HepG2 (cell line): ENCODE data around the gene CAPN15. TPM values are rescaled to one million over a fixed set of nuclear protein-coding genes. Genes with fewer than 3 reads are reported as not detected.
A peak's percentile ranks its signal among the peaks of the same experiment; 100 is the strongest.

ENCODE experiments used
- ARNT2 ChIP-seq: sonication (generic); formaldehyde crosslinking; IDR thresholded peaks from 2 replicates; pipeline ENCODE4 v1.8.0; 2022; ENCODE audit warnings: mild to moderate bottlenecking, low read depth, missing genetic modification reagents, moderate library complexity
- ASH2L ChIP-seq: fragments of 300-600, 200-600 bp; sonication (generic); IDR thresholded peaks from 2 replicates; pipeline ENCODE4 v1.7.0; 2017; ENCODE audit warnings: low read depth, mild to moderate bottlenecking, moderate library complexity, mixed read lengths, low read length; ENCODE audit not compliant: insufficient read length
- CCAR2 ChIP-seq: fragments of 200-400 bp; formaldehyde crosslinking; optimal IDR thresholded peaks from 2 replicates; pipeline ENCODE3; 2018; ENCODE audit warnings: low read depth, mild to moderate bottlenecking, low read length, moderate library complexity
- GATAD1 ChIP-seq: IDR thresholded peaks from 2 replicates; pipeline ENCODE4 v1.6.1; 2016; ENCODE audit warnings: missing genetic modification reagents, missing compliant biosample characterization
- GPN1 ChIP-seq: sonication (generic); formaldehyde crosslinking; IDR thresholded peaks from 2 replicates; pipeline ENCODE4 v1.5.1; 2020; ENCODE audit warnings: missing genetic modification reagents, borderline replicate concordance
- HOXD1 ChIP-seq: sonication (generic); formaldehyde crosslinking; IDR thresholded peaks from 2 replicates; pipeline ENCODE4 v1.5.0; 2020; ENCODE audit warnings: missing genetic modification reagents
- MATR3 ChIP-seq: sonication (generic); formaldehyde crosslinking; IDR thresholded peaks from 2 replicates; pipeline ENCODE4 v1.4.0; 2020; ENCODE audit warnings: missing genetic modification reagents
- MIXL1 ChIP-seq: IDR thresholded peaks from 2 replicates; pipeline ENCODE4 v1.6.1; 2016
- NFE2L2 ChIP-seq: fragments of 150-350 bp; IDR thresholded peaks from 2 replicates; pipeline ENCODE4 v1.6.1; 2014; ENCODE audit warnings: low read length
- SKI ChIP-seq: fragments of 450-650 bp; IDR thresholded peaks from one replicate; pipeline ENCODE4 v1.6.1; 2018; ENCODE audit warnings: mild to moderate bottlenecking; ENCODE audit not compliant: partially characterized antibody
- SNRNP70 ChIP-seq: fragments of 200-400 bp; formaldehyde crosslinking; IDR thresholded peaks from 2 replicates; pipeline ENCODE4 v1.6.1; 2017; ENCODE audit warnings: mild to moderate bottlenecking, low read depth, low read length, moderate library complexity
- SOX5 ChIP-seq: IDR thresholded peaks from 2 replicates; pipeline ENCODE4 v1.6.1; 2016; ENCODE audit warnings: borderline replicate concordance
- ZNF251 ChIP-seq: sonication (generic); formaldehyde crosslinking; IDR thresholded peaks from 2 replicates; pipeline ENCODE4 v1.9.0; 2021; ENCODE audit warnings: mild to moderate bottlenecking, missing genetic modification reagents
- ZNF292 ChIP-seq: sonication (generic); formaldehyde crosslinking; IDR thresholded peaks from 2 replicates; pipeline ENCODE4 v1.8.1; 2022; ENCODE audit warnings: mild to moderate bottlenecking, low read depth, missing genetic modification reagents, borderline replicate concordance
- ZNF3 ChIP-seq: IDR thresholded peaks from 2 replicates; pipeline ENCODE4 v1.7.0; 2017; ENCODE audit warnings: inconsistent platforms
- ZNF335 ChIP-seq: sonication (generic); formaldehyde crosslinking; IDR thresholded peaks from 2 replicates; pipeline ENCODE4 v1.4.0; 2020; ENCODE audit warnings: missing genetic modification reagents
- ZNF496 ChIP-seq: sonication (generic); formaldehyde crosslinking; IDR thresholded peaks from 2 replicates; pipeline ENCODE4 v1.8.1; 2023; ENCODE audit warnings: mild to moderate bottlenecking, moderate library complexity, missing genetic modification reagents; ENCODE audit not compliant: insufficient replicate concordance
- ZNF589 ChIP-seq: sonication (generic); formaldehyde crosslinking; conservative IDR thresholded peaks from 2 replicates; pipeline ENCODE4 v1.8.0; 2022; ENCODE audit warnings: mild to moderate bottlenecking, moderate library complexity, missing genetic modification reagents
- polyA plus RNA-seq, 8 experiments: library from polyadenylated mRNA; depleted of rRNA in 3 of 8; stranded (reverse) in 7 of 8; unstranded in 1 of 8; fragments of >200 nt; fragmentation: Illumina TruSeq in 4 of 8; extraction: Trizol in 4 of 8; gene quantifications; 2 replicates each; pipeline versions ENCODE4 v1.2.1 to v1.2.3, GENCODE V29; 2011 to 2016; ENCODE audit warnings: low read depth in 4 of 8, missing spikeins in 1 of 8, mixed read lengths in 1 of 8; ENCODE audit not compliant: insufficient read depth in 1 of 8
- total RNA-seq, 5 experiments: library from RNA; depleted of rRNA; stranded (reverse); fragments of >200 nt; fragmentation: Illumina TruSeq; extraction: Trizol; gene quantifications; 2 replicates each; pipeline ENCODE4 v1.2.3, GENCODE V29; 2016; ENCODE audit warnings: low read depth in 1 of 5
- TF ChIP-seq, protein P1 (sequence below): sonication (generic); formaldehyde crosslinking; IDR thresholded peaks from 2 replicates; pipeline ENCODE4 v1.4.0; 2020; ENCODE audit warnings: mild to moderate bottlenecking, low read depth, missing genetic modification reagents
- TF ChIP-seq, protein P2 (sequence below): sonication (generic); formaldehyde crosslinking; IDR thresholded peaks from 2 replicates; pipeline ENCODE4 v1.8.1; 2023; ENCODE audit warnings: mild to moderate bottlenecking, missing genetic modification reagents, borderline replicate concordance
- TF ChIP-seq, protein P3 (sequence below): sonication (generic); formaldehyde crosslinking; IDR thresholded peaks from 2 replicates; pipeline ENCODE4 v1.8.1; 2023; ENCODE audit warnings: missing genetic modification reagents, mild to moderate bottlenecking, borderline replicate concordance
- TF ChIP-seq, protein P4 (sequence below): sonication (generic); formaldehyde crosslinking; IDR thresholded peaks from 2 replicates; pipeline ENCODE4 v1.4.0; 2020; ENCODE audit warnings: missing genetic modification reagents
- TF ChIP-seq, protein P5 (sequence below): sonication (generic); formaldehyde crosslinking; IDR thresholded peaks from 2 replicates; pipeline ENCODE4 v1.4.0; 2020; ENCODE audit warnings: missing genetic modification reagents

CAPN15 gene
- total and polyA plus RNA-seq, 2 of the 13 experiments (the other 11 are each of a cell fraction or from before 2014, with no cell fraction given), result 14.9 to 24.5 TPM

DNA sequence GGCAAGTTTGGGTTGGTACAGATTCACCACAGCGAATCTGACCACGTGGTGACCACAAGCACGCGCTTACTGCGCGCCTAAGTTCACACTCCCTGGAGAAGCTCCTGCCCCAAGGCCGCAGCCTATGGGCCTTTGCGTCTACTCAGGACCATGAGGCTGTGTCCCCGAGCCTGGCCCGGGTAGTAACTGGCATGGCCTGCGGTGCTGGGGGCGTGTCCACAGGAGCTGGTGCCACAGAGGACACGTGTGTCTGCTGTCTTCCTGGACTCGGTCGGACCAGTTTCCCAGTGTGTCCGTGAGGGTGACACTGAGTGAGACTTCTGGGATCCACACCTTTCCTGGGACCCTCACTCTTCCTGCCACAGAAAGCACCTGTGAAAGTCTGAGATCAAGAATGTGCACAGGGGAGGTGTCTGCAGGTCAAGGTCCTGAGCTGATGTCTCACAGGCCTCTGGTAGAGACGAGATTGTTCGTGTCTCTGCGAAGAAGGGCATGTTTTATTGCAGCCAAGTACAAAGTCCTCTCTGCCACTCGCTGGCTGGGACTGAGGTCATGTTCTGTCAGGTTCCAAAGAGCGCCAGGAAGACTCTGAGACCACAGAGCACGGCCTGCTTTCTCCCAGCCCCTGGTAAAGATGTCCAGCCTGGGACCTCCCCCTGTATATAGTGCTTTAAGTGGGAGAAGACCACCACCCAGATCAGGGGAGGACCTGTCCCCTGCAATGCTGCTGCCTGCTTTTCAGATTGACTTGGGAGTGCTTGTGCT, 25.2 kb upstream of the CAPN15 start (continued):
- TF ChIP-seq CCAR2 (no peak), ZNF3 (CRISPR knock-in tag) (no peak), SKI (peak; percentile 76), SOX5 (peak; percentile 69), ZNF335 (CRISPR knock-in tag) (peak; percentile 74; the same call in 1 of the 2 replicates), MIXL1 (CRISPR knock-in tag) (no peak), ZNF251 (no peak), ZNF496 (CRISPR knock-in tag) (no peak), ZNF292 (CRISPR knock-in tag) (peak; percentile 27; the same call in 1 of the 2 replicates), ZNF589 (CRISPR knock-in tag) (0 out of 2 replicates have a peak, but pooled peaks have one; percentile 28), MATR3 (CRISPR knock-in tag) (no peak), GPN1 (CRISPR knock-in tag) (no peak), ASH2L (peak; percentile 87), HOXD1 (no peak), ARNT2 (peak; percentile 85), GATAD1 (CRISPR knock-in tag) (peak; percentile 41; the same call in 1 of the 2 replicates), SNRNP70 (no peak), NFE2L2 (no peak)
- TF ChIP-seq, protein P1, sequence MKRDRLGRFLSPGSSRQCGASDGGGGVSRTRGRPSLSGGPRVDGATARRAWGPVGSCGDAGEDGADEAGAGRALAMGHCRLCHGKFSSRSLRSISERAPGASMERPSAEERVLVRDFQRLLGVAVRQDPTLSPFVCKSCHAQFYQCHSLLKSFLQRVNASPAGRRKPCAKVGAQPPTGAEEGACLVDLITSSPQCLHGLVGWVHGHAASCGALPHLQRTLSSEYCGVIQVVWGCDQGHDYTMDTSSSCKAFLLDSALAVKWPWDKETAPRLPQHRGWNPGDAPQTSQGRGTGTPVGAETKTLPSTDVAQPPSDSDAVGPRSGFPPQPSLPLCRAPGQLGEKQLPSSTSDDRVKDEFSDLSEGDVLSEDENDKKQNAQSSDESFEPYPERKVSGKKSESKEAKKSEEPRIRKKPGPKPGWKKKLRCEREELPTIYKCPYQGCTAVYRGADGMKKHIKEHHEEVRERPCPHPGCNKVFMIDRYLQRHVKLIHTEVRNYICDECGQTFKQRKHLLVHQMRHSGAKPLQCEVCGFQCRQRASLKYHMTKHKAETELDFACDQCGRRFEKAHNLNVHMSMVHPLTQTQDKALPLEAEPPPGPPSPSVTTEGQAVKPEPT (CRISPR knock-in tag), result no peak
- TF ChIP-seq, protein P2, sequence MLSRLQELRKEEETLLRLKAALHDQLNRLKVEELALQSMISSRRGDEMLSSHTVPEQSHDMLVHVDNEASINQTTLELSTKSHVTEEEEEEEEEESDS, result no peak
- TF ChIP-seq, protein P3, sequence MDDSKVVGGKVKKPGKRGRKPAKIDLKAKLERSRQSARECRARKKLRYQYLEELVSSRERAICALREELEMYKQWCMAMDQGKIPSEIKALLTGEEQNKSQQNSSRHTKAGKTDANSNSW (CRISPR knock-in tag), result no peak
- TF ChIP-seq, protein P4, sequence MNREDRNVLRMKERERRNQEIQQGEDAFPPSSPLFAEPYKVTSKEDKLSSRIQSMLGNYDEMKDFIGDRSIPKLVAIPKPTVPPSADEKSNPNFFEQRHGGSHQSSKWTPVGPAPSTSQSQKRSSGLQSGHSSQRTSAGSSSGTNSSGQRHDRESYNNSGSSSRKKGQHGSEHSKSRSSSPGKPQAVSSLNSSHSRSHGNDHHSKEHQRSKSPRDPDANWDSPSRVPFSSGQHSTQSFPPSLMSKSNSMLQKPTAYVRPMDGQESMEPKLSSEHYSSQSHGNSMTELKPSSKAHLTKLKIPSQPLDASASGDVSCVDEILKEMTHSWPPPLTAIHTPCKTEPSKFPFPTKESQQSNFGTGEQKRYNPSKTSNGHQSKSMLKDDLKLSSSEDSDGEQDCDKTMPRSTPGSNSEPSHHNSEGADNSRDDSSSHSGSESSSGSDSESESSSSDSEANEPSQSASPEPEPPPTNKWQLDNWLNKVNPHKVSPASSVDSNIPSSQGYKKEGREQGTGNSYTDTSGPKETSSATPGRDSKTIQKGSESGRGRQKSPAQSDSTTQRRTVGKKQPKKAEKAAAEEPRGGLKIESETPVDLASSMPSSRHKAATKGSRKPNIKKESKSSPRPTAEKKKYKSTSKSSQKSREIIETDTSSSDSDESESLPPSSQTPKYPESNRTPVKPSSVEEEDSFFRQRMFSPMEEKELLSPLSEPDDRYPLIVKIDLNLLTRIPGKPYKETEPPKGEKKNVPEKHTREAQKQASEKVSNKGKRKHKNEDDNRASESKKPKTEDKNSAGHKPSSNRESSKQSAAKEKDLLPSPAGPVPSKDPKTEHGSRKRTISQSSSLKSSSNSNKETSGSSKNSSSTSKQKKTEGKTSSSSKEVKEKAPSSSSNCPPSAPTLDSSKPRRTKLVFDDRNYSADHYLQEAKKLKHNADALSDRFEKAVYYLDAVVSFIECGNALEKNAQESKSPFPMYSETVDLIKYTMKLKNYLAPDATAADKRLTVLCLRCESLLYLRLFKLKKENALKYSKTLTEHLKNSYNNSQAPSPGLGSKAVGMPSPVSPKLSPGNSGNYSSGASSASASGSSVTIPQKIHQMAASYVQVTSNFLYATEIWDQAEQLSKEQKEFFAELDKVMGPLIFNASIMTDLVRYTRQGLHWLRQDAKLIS (CRISPR knock-in tag), result no peak
- TF ChIP-seq, protein P5, sequence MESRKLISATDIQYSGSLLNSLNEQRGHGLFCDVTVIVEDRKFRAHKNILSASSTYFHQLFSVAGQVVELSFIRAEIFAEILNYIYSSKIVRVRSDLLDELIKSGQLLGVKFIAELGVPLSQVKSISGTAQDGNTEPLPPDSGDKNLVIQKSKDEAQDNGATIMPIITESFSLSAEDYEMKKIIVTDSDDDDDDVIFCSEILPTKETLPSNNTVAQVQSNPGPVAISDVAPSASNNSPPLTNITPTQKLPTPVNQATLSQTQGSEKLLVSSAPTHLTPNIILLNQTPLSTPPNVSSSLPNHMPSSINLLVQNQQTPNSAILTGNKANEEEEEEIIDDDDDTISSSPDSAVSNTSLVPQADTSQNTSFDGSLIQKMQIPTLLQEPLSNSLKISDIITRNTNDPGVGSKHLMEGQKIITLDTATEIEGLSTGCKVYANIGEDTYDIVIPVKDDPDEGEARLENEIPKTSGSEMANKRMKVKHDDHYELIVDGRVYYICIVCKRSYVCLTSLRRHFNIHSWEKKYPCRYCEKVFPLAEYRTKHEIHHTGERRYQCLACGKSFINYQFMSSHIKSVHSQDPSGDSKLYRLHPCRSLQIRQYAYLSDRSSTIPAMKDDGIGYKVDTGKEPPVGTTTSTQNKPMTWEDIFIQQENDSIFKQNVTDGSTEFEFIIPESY, result peak; percentile 67
